Smooth muscle cell (in vitro differentiated cells): Measurements from ENCODE around the gene PPP1R3G. TPM values are rescaled to one million over a fixed set of nuclear protein-coding genes. Genes with fewer than 3 reads are reported as not detected.

Experiments used
- DNase-seq: peaks from one replicate; lab custom pipeline; 2025; ENCODE audit not compliant: unreplicated experiment; lab: John Stamatoyannopoulos, UW
- H2AFZ ChIP-seq: fragments of 200-600 bp; sonication (generic); 2 replicates; pipeline ENCODE4 v1.6.0; 2016; ENCODE audit warnings: antibody characterized with exemption, low read depth, mild to moderate bottlenecking
- H3F3A ChIP-seq: fragments of 200-600 bp; sonication (generic); 2 replicates; pipeline ENCODE4 v1.6.0; 2017; ENCODE audit warnings: antibody characterized with exemption, low read depth
- H3K27ac ChIP-seq: fragments of 200-600 bp; sonication (generic); 2 replicates; pipeline ENCODE4 v1.5.1; 2016; ENCODE audit warnings: low read depth, mild to moderate bottlenecking
- H3K27me3 ChIP-seq: fragments of 200-600 bp; sonication (generic); 2 replicates; pipeline ENCODE4 v1.6.1; 2016; ENCODE audit warnings: low read depth, mild to moderate bottlenecking
- H3K36me3 ChIP-seq: fragments of 200-600 bp; sonication (generic); 2 replicates; pipeline ENCODE4 v1.5.1; 2016; ENCODE audit warnings: low read depth
- H3K4me1 ChIP-seq: fragments of 200-600 bp; sonication (generic); 2 replicates; pipeline ENCODE4 v1.5.1; 2016; ENCODE audit warnings: low read depth
- H3K4me2 ChIP-seq: fragments of 200-600 bp; sonication (generic); 2 replicates; pipeline ENCODE4 v1.6.0; 2016; ENCODE audit warnings: mild to moderate bottlenecking
- H3K4me3 ChIP-seq: fragments of 200-600 bp; sonication (generic); 2 replicates; pipeline ENCODE4 v1.5.1; 2016; ENCODE audit warnings: mild to moderate bottlenecking
- H3K79me2 ChIP-seq: fragments of 200-600 bp; sonication (generic); 2 replicates; pipeline ENCODE4 v1.6.0; 2016; ENCODE audit warnings: low read depth, mild to moderate bottlenecking
- H3K9ac ChIP-seq: fragments of 200-600 bp; sonication (generic); 2 replicates; pipeline ENCODE4 v1.6.0; 2016; ENCODE audit warnings: low read depth
- H3K9me3 ChIP-seq: fragments of 200-600 bp; sonication (generic); replicated peaks from 2 replicates; pipeline ENCODE4 v1.5.1; 2016; ENCODE audit warnings: low read depth
- H4K20me1 ChIP-seq: fragments of 200-600 bp; sonication (generic); 2 replicates; pipeline ENCODE4 v1.6.0; 2016; ENCODE audit warnings: low read depth
- CTCF ChIP-seq: fragments of 200-600 bp; sonication (generic); IDR thresholded peaks from 2 replicates; pipeline ENCODE4 v1.5.1; 2017; ENCODE audit warnings: borderline replicate concordance, mild to moderate bottlenecking, antibody characterized with exemption; ENCODE audit not compliant: insufficient read depth, poor library complexity, severe bottlenecking
- WGBS: methylation state at CpG from one replicate; pipeline ENCODE4 v1.1.7; 2016; ENCODE audit warnings: low lambda C conversion rate; 5-methylcytosine and 5-hydroxymethylcytosine counted together
- polyA plus RNA-seq: library from polyadenylated mRNA; unstranded; fragments of >200 nt; fragmentation: Nextera tagmentation; extraction: Ambion mirVana; gene quantifications from 2 replicates; pipeline ENCODE4 v1.2.1, GENCODE V29; 2016
- total RNA-seq: library from RNA; depleted of rRNA; stranded (reverse); fragments of >200 nt; gene quantifications from 2 replicates; pipeline ENCODE4 v1.2.3, GENCODE V29; 2014

PPP1R3G gene
- total and polyA plus RNA-seq, 2 experiments from 2014 or later = 0.63 to 1.4 TPM

- H3K36me3 ChIP-seq = no peaks in the 10 kb centered on the region
- 58% methylated on average over 7 of the region's 7 CpGs for WGBS
- no peak overlapping the region for H2AFZ ChIP-seq
- no peak for TF ChIP-seq CTCF
- no peaks in the 10 kb centered on the region for H4K20me1 ChIP-seq
- no peak overlapping the region for H3K4me2 ChIP-seq
- no peak overlapping the region for H3K27ac ChIP-seq
- H3K79me2 ChIP-seq = no peaks in the 10 kb centered on the region
- no peak for DNase-seq
- no peaks in the 10 kb centered on the region for H3K9me3 ChIP-seq
- no peaks in the 10 kb centered on the region for H3F3A ChIP-seq
- H3K4me1 ChIP-seq = peaks cover 36% of the 10 kb centered on the region
- H3K4me3 ChIP-seq = no peak overlapping the region
- no peaks in the 10 kb centered on the region for H3K27me3 ChIP-seq
- H3K9ac ChIP-seq = no peak overlapping the region
Measured at GRCh38 chr6:5132731-5133130, 47.6 kb downstream of the PPP1R3G start.

- no peak overlapping the region for H3K9ac ChIP-seq
- H4K20me1 ChIP-seq = no peaks in the 10 kb centered on the region
- no peaks in the 10 kb centered on the region for H3K36me3 ChIP-seq
- H3K4me3 ChIP-seq = no peak overlapping the region
- H3F3A ChIP-seq = no peaks in the 10 kb centered on the region
- no peaks in the 10 kb centered on the region for H3K79me2 ChIP-seq
- 90% methylated on average over 2 of the region's 2 CpGs for WGBS
- no peak overlapping the region for H3K4me2 ChIP-seq
- H3K4me1 ChIP-seq = peaks cover 41% of the 10 kb centered on the region
- no peaks in the 10 kb centered on the region for H3K9me3 ChIP-seq
- no peaks in the 10 kb centered on the region for H3K27me3 ChIP-seq
- no peak for TF ChIP-seq CTCF
- no peak for DNase-seq
- no peak overlapping the region for H3K27ac ChIP-seq
- no peak overlapping the region for H2AFZ ChIP-seq
Measured at GRCh38 chr6:5133943-5134342, 48.8 kb downstream of the PPP1R3G start.

- H3K4me1 ChIP-seq = peaks cover 35% of the 10 kb centered on the region
- no peak overlapping the region for H3K4me3 ChIP-seq
- no peak for DNase-seq
- no peaks in the 10 kb centered on the region for H4K20me1 ChIP-seq
- H3K4me2 ChIP-seq = no peak overlapping the region
- no peaks in the 10 kb centered on the region for H3K36me3 ChIP-seq
- peak; percentile 39 for TF ChIP-seq CTCF
- H3K79me2 ChIP-seq = no peaks in the 10 kb centered on the region
- 56% methylated on average over 9 of the region's 9 CpGs for WGBS
- H3K27me3 ChIP-seq = no peaks in the 10 kb centered on the region
- no peak overlapping the region for H3K27ac ChIP-seq
- H3K9me3 ChIP-seq = no peaks in the 10 kb centered on the region
- no peak overlapping the region for H3K9ac ChIP-seq
- H2AFZ ChIP-seq = no peak overlapping the region
- H3F3A ChIP-seq = no peaks in the 10 kb centered on the region
Measured at GRCh38 chr6:5135788-5136376, 50.7 kb downstream of the PPP1R3G start.

- 97% methylated on average over 8 of the region's 8 CpGs for WGBS
Measured at GRCh38 chr6:5136851-5137250, 51.7 kb downstream of the PPP1R3G start.

More at GRCh38 chr6:5136851-5137250, 51.7 kb downstream of the PPP1R3G start:
- Histone ChIP-seq H4K20me1 (no peaks in the 10 kb centered on the region), H3K9ac (no peak overlapping the region), H3F3A (no peaks in the 10 kb centered on the region), H3K4me3 (no peak overlapping the region), H3K79me2 (no peaks in the 10 kb centered on the region), H3K9me3 (no peaks in the 10 kb centered on the region), H3K4me1 (peaks cover 29% of the 10 kb centered on the region), H3K27ac (no peak overlapping the region), H3K27me3 (no peaks in the 10 kb centered on the region), H2AFZ (no peak overlapping the region), H3K4me2 (no peak overlapping the region), H3K36me3 (no peaks in the 10 kb centered on the region)
- no peak for DNase-seq
- TF ChIP-seq CTCF = no peak
